ENCODE data around the gene KLF16. TPM values are rescaled to one million over a fixed set of nuclear protein-coding genes. Genes with fewer than 3 reads are reported as not detected.
A peak's percentile ranks its signal among the peaks of the same experiment; 100 is the strongest.
"Not testable (repeated sequence)": the region's sequence is repeated elsewhere in the genome, so short reads cannot be mapped to it uniquely, and the experiment has no call there.

Gene KLF16
- 7.2 and 8.3 TPM in 2 replicates for total RNA-seq

- no peak for DNase-seq (ENCODE audit: low read depth)
Measured at GRCh38 chr19:1863328-1863637, at the start of gene KLF16. Gene KLF16 (minus strand): TSS chr19:1863579. CDS start chr19:1863497, 82 bp downstream.

GRCh38 chr19:1912760-1913505 lies 49.6 kb upstream of the KLF16 start:
- DNase-seq (ENCODE audit: low read depth) = no peak

GRCh38 chr19:1911995-1912394 lies 48.6 kb upstream of the KLF16 start:
- DNase-seq (ENCODE audit: low read depth) = no peak

- no peak for DNase-seq (ENCODE audit: low read depth)
Measured at GRCh38 chr19:1911098-1911497, 47.7 kb upstream of the KLF16 start.

- no peak for DNase-seq (ENCODE audit: low read depth)
Measured at GRCh38 chr19:1910177-1910576, 46.8 kb upstream of the KLF16 start.

- DNase-seq (ENCODE audit: low read depth) = no peak
Measured at GRCh38 chr19:1909761-1910080, 46.3 kb upstream of the KLF16 start.

DNA sequence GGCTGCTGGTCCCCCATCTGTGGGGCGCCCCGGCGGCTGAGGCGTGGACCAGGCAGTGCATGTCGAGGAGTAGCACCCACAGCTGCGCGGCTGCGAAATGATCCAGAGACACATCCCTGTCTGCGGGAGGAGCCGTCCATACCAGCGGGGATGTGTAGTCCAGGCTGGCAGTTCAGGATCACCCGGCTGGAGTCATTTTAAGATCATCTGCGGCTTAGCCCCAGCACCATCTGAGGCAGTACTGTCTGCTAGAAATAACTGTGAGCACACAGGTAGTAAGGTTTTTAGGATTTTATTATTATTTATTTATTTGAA lies 44.9 kb upstream of the KLF16 start:
- DNase-seq (ENCODE audit: low read depth) = no peak

DNA sequence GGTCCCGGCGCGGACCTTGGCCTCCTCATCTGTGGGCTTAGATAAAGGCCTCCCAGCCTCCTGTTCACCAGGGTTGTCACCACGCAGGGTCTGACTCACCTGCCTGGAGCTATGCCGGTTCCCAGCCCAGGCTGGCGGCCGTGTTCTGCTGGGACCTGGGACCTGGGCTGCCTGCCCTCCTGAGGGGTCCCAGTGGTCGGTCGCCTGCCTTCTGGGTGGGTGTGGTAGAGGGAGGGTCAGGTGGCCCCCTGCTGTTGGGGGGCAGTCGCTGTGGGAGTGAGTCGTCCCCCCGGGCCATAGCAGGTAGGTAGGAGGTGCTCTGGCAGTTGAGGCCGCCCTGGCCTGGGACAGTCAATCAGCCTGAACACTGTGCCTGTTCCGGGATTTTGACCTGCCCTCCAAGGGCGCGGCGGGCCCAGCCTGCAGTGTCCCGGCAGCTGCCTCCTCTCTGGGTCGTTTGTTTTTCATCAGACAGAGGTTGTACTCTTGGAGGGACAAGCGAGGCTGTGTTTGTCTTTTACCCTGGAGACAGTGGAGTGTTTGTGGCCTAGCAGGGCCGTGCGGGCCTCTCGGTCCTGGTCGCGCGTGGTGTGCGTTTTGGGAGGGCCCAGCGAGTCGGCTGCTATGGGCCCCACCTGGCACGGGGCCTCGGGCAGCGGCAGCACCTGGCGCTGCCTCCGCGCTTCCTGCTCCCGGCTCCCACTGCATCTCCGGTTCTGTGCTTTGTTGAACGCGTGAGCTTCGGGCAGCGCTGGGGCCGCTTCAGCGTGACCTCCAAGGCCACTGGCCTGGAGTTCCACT lies 44.4 kb upstream of the KLF16 start:
- DNase-seq (ENCODE audit: low read depth) = peak; percentile 38

DNA sequence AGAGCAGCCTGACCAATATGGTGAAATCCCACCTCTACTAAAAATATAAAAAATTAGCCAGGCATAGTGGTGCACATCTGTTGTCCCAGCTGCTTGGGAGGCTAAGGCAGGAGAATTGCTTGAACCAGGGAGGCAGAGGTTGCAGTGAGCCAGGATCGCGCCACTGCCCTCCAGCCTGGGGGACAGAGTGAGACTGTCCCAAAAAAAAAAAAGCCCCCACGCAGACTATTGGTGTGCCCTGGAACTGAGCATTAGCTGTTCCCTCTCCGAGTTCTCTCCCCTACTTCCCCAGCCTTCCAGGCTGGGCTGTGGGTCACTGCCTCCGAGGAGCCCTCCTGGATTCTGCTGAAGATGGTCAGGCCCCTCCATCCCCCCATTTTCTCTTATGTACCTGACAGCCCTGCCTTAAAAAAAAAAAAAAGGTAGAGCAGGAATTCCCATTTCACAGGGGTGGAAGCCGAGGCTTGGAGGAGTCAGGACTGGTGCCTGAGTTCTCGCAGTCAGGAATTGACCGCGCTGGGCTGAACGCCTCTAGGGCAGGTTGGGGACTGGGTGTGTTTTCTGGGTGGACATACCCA lies 43.7 kb upstream of the KLF16 start:
- no peak for DNase-seq (ENCODE audit: low read depth)

DNA sequence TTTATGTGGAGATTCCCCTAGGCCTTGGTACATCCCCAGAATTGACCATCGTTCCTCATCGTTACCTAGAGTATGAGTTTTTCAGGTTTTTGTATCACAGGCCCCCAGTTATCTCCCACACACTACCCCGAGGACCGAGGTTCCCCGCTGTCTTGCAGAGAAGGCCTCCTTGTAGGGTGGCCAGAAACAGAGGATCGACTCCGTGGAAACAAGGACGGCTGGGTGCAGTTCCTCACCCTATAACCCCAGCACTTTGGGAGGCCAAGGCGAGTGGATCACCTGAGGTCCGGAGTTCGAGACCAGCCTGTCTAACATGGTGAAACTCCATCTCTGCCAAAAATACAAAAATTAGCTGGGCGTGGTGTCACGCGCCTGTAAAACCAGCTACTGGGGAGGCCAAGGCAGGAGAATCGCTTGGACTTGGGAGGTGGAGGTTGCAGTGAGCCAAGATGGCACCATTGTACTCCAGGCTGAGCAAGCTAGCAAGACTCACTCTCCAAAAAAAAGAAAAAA lies 42.5 kb upstream of the KLF16 start:
- DNase-seq (ENCODE audit: low read depth) = no peak

GRCh38 chr19:1905110-1905862 lies 41.9 kb upstream of the KLF16 start, which contains the start of the genes ADAT3 and SCAMP4:
Gene ADAT3 (plus strand): TSS chr19:1905399. CDS start chr19:1912048, 6,649 bp downstream.
Gene SCAMP4 (plus strand): TSS chr19:1905399. CDS start chr19:1915020, 9,621 bp downstream.
- DNase-seq (ENCODE audit: low read depth) = peak; percentile 92

DNA sequence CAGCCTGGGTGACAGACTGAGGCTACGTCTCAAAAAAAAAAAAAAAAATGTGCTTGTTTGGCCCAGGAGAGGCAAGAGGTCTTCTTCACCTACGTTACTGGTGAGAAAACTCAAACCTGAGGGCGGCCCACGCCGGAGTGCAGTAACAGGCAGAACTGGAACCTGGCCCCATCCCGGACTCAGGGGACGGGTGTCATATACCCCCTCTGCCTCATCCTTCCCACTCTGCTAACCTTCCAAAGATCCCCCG lies 41.4 kb upstream of the KLF16 start:
- DNase-seq (ENCODE audit: low read depth) = no peak

DNA sequence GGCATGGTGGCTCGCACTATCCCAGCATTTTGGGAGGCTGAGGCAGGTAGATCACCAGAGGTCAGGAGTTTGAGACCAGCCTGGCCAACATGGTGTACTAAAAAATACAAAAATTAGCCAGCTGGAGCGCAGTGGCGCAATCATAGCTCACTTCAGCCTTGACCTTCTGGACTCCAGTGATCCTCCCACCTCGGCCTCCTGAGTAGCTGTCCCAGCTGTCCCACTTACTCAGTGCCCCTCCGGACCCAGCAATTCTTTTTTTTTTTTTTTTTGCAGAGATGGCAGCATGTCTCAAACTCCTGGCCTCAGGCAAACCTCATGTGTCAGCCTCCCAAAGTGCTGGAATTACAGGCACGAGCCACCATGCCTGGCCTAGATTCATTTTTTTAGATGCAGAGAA lies 39.5 kb upstream of the KLF16 start:
- DNase-seq (ENCODE audit: low read depth) = no peak

- no peak for DNase-seq (ENCODE audit: low read depth)
Measured at GRCh38 chr19:1901940-1902404, 38.6 kb upstream of the KLF16 start.

- no peak for DNase-seq (ENCODE audit: low read depth)
Measured at GRCh38 chr19:1896508-1896907, 33.1 kb upstream of the KLF16 start.

DNA sequence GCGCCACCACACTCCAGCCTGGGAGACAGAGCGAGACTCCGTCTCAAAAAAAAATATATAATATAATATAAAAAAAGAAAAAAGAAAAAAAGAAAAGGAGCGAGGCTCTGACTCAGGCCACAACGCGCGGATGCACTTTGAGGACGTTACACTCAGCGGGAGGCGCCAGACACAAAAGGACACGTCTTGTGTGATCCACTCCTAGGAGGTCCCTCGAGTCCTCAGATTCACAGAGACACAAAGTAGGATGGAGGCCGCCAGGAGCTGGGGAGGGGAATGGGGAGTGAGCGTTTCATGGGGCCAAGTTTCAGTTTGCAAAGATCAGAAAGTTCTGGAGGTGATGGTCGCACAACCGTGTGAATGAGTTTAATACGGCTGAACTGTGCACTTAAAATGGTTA lies 30.4 kb upstream of the KLF16 start:
- no peak for DNase-seq (ENCODE audit: low read depth)

DNA sequence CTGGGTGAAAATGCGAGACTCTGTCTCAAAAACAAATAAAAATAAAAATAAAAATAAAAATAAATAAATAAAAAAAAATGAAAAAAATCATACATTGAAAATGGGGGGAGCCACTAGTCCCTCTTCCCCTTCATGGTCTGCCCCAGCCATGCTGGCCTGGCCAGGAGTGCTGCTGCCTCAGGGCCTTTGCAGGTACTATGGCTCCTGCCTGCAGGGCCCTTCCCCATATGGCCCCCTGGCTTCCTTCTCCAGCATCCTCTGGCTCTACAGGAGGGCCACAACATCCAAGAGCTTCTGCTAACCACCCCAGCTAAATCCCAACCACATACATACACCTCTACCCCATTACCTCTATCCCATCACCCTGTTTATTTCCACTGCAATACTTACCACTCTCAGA lies 26.5 kb upstream of the KLF16 start:
- no peak for DNase-seq (ENCODE audit: low read depth)

- DNase-seq (ENCODE audit: low read depth) = no peak
Measured at GRCh38 chr19:1888385-1888784, 25.0 kb upstream of the KLF16 start.

- DNase-seq (ENCODE audit: low read depth) = not testable (repeated sequence)
Measured at GRCh38 chr19:1886360-1886759, 23.0 kb upstream of the KLF16 start.

GRCh38 chr19:1885398-1886119 lies 22.2 kb upstream of the KLF16 start, which contains the start of gene ABHD17A:
Gene ABHD17A (minus strand): TSS chr19:1885496. CDS start chr19:1881566, 3,930 bp downstream.
- DNase-seq (ENCODE audit: low read depth) = peak; percentile 71

- no peak for DNase-seq (ENCODE audit: low read depth)
Measured at GRCh38 chr19:1884719-1885334, 21.4 kb upstream of the KLF16 start.

Data from renal cortical epithelial cell (primary cell).